HT-29 (cell line): ENCODE measurements around the gene LSM7. TPM values are rescaled to one million over a fixed set of nuclear protein-coding genes. Genes with fewer than 3 reads are reported as not detected.
"Not testable (repeated sequence)": the region's sequence is repeated elsewhere in the genome, so short reads cannot be mapped to it uniquely, and the experiment has no call there.

ENCODE experiments used
- DNase-seq: peaks from one replicate; pipeline ENCODE4 v3.0.0-alpha.2; 2015; ENCODE audit warnings: low spot score
- total RNA-seq: library from RNA; depleted of rRNA; stranded (reverse); fragments of >200 nt; shearing (Covaris generic); gene quantifications from 2 replicates; pipeline ENCODE4 v1.2.3, GENCODE V29; 2014; rRNA removed

Gene LSM7
- total RNA-seq, 1 experiment from 2014 or later: 306 TPM

DNA sequence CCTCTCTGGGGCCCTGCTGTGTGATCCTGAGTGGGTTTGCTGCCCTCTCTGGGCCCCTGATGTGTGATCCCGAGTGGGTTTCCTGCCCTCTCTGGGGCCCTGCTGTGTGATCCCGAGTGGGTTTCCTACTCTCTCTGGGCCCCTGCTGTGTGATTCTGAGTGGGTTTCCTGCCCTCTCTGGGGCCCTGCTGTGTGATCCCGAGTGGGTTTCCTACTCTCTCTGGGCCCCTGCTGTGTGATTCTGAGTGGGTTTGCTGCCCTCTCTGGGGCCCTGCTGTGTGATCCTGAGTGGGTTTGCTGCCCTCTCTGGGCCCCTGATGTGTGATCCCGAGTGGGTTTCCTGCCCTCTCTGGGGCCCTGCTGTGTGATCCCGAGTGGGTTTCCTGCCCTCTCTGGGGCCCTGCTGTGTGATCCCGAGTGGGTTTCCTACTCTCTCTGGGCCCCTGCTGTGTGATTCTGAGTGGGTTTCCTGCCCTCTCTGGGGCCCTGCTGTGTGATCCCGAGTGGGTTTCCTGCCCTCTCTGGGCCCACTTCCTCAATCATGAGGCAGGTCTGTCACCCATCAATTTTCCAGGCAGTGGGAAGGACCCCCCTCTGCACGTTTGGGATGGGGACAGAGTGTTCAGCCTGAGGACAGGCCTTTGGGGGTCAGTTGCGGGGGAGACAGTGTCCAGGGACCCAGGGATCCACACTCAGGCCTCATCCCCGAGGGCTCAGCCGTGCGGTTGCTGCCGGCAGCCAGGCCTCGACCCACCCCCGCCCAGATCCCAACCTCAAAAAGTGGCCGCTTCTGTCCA lies 46.9 kb downstream of the LSM7 start:
- not testable (repeated sequence) for DNase-seq

- no peak for DNase-seq
These were observed 47.6 kb downstream of the LSM7 start for GRCh38 chr19:2280633-2281264.

DNA sequence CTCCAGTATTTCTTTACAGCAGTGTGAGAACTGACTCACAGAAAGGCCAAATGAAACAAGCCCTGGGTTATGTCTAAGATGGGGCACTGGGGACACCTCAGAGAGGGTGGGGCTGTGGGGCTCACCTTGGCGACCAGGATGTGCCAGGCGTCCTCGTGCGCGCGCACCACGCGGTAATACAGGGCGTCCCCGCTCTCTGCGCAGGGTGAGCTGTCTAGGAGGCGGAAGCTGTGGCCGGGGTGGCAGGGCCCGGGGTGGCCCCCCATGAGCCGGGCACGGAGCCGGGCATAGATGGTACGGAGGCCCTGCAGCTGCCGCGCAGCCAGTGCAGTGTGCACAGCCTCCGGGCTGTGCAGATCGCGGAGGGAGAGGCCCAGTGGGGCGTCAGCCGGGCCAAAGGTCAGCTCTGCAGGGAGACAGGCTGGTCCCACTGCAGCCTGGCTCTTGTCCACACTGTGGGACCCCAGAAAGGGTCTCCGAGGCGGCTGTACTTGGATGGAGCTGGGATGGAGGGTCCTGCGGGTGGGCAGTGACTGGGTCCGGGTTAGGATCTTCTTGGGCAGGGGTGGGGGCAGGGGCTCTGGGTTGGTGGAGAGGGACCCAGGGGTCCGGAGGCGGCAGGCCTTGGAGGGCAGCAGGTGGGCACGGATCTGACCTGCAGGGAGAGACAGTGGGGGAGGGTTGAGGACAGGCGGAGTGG lies 49.8 kb downstream of the LSM7 start:
- DNase-seq: peak; percentile 36

GRCh38 chr19:2277138-2277537 lies 51.2 kb downstream of the LSM7 start:
- no peak for DNase-seq

GRCh38 chr19:2276429-2276986 lies 51.9 kb downstream of the LSM7 start:
- no peak for DNase-seq

DNA sequence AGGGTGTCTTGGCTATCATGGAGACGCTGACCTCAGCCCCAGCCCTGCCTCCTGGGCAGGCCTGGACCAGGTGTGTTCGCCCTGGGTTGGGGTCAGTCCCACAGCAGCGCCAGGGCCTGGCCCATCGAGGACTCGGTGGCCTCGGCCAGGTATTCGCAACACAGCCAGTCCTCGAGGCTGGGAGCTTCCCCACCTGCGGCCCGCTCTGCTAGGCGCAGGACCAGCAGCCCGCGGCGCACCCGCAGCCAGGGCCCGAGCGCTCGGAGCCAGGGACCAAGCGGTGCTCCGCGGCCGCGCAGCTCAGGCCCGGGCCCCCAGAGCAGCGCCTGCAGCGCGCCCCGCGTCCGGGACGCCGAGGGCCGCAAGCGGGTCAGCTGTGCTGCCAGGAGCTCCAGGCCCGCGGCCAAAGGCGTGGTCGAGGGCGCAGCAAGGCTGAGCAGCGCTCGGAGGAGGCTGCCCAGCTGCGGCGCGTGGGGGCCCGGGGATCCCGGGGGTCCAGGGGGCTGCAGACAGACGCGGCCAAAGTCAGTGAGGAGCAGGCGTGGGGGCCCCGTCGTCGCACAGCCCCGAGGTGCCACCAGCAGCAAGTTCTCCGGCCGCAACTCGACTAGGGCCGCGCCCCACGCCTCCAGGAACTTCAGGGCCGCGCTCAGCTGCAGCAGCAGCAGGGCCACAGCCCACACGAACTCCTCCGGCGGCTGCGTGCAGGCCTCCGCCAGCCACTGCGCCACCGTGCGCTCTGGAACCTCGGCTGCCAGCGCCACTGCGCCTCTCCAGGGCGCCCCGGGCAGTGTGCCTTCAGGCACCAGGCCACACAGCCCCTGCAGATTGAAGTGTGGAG lies 52.6 kb downstream of the LSM7 start:
- DNase-seq: no peak

DNA sequence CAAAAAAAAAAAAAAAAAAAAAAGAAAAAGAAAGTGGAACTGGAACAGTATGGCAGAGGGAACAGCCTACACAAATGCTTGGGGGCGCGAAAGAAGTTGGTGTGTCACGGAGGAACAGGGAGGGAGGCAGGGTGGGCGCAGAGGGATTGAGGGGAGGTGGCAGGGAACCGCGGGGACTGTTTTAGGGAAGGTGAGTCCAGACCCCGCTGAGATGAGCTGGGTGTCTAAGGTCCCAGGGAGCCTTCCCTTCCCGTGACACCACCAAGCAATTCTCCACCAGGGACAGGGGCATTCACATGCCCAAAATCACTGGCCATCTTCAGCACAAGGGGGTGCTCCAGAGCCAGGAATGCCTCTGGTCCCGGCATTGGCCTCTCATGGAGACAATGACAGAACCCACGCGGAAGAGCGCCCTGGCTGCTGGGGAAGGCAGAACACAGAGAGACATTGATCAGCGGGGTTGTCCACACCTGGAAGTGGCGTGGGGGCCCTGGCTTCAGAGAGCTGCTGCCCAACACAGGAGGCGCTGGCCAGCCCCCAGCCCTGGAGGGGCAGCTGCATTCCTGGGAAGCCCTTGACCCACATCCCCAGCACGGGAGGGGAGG lies 53.4 kb downstream of the LSM7 start:
- peak; percentile 78 for DNase-seq

- DNase-seq: no peak
These were observed 54.1 kb downstream of the LSM7 start for GRCh38 chr19:2274185-2274711.

DNA sequence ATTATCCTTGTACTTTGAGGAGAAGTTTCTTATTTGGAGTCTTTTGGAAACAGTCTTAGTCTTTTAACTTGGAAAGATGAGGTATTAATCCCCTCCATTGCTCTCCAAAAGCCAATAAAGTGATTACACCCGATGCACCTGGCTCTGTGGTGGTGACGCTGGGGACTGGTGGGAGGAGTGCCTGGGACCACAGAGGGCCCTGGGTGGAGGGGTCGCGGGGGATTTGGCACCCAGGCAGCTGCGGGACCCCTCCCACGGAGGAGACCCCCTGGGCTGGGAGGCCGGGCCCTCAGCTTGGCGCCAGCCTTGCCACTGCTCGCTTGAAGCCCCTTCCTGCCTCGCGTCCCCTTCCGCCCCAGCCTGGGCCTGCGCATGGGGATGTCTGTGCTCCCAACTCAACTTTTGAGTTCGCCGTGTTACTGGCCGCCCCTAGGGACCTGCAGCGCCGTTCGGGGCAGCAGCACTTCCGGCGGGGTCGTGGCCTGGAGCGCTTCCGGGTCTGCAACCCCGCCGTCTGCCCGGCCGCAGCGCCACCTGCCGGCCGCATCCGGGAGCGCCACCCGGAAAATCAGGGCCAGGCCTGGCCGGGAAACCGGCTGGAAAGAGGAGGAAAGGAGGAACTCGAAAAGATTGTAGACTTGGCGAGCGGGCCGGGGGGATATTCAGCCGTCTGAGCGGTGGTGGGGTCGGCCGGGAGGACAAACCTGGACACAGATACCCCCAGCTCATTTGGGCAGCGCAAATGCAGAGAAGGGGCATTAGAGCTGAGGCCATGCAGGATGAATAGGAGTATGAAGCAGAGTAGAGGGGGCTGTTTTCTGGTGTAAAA lies 54.8 kb downstream of the LSM7 start:
- peak; percentile 79 for DNase-seq

Other genes with a start within 250 kb of the LSM7 start
- 7.7 and 9.2 TPM in 2 replicates for gene MOB3A, start 232.3 kb downstream of the LSM7 start, total RNA-seq
- gene IZUMO4, start 231.7 kb downstream of the LSM7 start, total RNA-seq: 2.7 and 5.3 TPM in 2 replicates
- gene AP3D1, start 177.0 kb downstream of the LSM7 start, total RNA-seq: 143 and 145 TPM in 2 replicates
- 12.9 and 19.5 TPM in 2 replicates for gene DOT1L, start 164.7 kb downstream of the LSM7 start, total RNA-seq
- 295 and 307 TPM in 2 replicates for gene PLEKHJ1, start 92.3 kb downstream of the LSM7 start, total RNA-seq
- gene SF3A2, start 91.8 kb downstream of the LSM7 start, total RNA-seq: 80.5 and 102 TPM in 2 replicates
- gene AMH, start 79.3 kb downstream of the LSM7 start, total RNA-seq: 17.3 and 19.9 TPM in 2 replicates
- gene JSRP1, start 72.2 kb downstream of the LSM7 start, total RNA-seq: 0.34 and 0.38 TPM in 2 replicates
- not detected in 2 replicates for gene PEAK3, start 46.4 kb downstream of the LSM7 start, total RNA-seq
- gene LINGO3, start 20.4 kb downstream of the LSM7 start, total RNA-seq: 0.20 TPM in 1 of 2 replicates, not detected in the other
- gene SPPL2B, start 98 bp upstream of the LSM7 start, total RNA-seq: 85.0 and 121 TPM in 2 replicates
- gene TMPRSS9, start 31.7 kb upstream of the LSM7 start, total RNA-seq: 0.31 TPM in 1 of 2 replicates, not detected in the other
- 154 and 163 TPM in 2 replicates for gene TIMM13, start 99.0 kb upstream of the LSM7 start, total RNA-seq
- 210 and 212 TPM in 2 replicates for gene LMNB2, start 128.4 kb upstream of the LSM7 start, total RNA-seq
- gene GADD45B, start 147.5 kb upstream of the LSM7 start, total RNA-seq: 15.2 and 21.8 TPM in 2 replicates